Diencephalon (tissue), 1 donor: Measurements from ENCODE around the gene SCIN. TPM values are rescaled to one million over a fixed set of nuclear protein-coding genes. Genes with fewer than 3 reads are reported as not detected.

Experiments
- small RNA-seq: library from RNA; depleted of rRNA; stranded (forward); fragments of <200 nt; gene quantifications from one replicate; pipeline ENCODE3, GENCODE V24; 2014
- total RNA-seq: library from RNA; depleted of rRNA; stranded (reverse); fragments of >200 nt; gene quantifications from one replicate; pipeline ENCODE4 v1.2.3, GENCODE V29; 2014

The SCIN gene
- total RNA-seq, result 9.9 TPM

DNA sequence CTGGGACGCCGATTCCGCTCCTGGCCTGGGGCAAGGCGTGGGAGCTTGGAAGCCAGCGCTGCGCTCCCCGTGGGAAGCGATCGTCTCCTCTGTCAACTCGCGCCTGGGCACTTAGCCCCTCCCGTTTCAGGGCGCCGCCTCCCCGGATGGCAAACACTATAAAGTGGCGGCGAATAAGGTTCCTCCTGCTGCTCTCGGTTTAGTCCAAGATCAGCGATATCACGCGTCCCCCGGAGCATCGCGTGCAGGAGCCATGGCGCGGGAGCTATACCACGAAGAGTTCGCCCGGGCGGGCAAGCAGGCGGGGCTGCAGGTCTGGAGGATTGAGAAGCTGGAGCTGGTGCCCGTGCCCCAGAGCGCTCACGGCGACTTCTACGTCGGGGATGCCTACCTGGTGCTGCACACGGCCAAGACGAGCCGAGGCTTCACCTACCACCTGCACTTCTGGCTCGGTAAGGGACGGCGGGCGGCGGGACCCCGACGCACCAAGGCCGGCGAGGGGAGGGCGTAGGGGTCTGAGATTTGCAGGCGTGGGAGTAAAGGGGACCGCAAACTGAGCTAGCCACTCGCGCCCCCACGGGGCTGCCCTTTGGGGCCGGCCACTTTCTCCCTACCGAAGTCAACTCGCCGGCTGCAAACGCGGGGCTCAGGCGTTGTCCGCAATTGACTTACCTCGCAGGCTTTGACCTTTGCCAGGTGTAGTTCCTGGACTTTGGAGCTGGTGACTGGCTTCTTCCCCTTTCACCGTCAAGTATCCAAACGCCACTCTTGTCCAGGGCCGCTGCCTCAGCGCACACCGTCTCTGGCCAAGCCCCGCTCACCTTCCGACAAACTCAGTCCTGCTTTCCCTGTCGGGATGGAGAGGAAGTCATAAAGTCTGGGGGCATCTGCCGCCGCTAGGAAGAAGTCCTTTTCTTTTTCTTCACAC lies at the start of gene SCIN:
Gene SCIN (plus strand): TSS at position 187 of the 928 bp plus-strand sequence. CDS start 67 bp downstream, at position 254.

GRCh38 chr7:12686891-12687717 lies 116.6 kb downstream of the SCIN start, which contains the start of gene ARL4A:
Gene ARL4A (plus strand): TSS chr7:12687633. CDS start chr7:12688255, 622 bp downstream.

Small RNA genes within 50 kb of the gene (small RNA-seq; reads per million reads assigned to genes)
- not detected for gene RF00264

Other genes starting within 250 kb of the SCIN start
- gene VWDE, start 166.9 kb upstream of the SCIN start, total RNA-seq, result 2.1 TPM
- gene ARL4A, start 116.9 kb downstream of the SCIN start, total RNA-seq, result 57.7 TPM